Lower leg skin (tissue), 4 donors: ENCODE results near the gene DAZ4. TPM values are rescaled to one million over a fixed set of nuclear protein-coding genes. Genes with fewer than 3 reads are reported as not detected.
"Not testable (repeated sequence)": the region's sequence is repeated elsewhere in the genome, so short reads cannot be mapped to it uniquely, and the experiment has no call there.

Experiments
- DNase-seq, 2 donors: peaks; one replicate each; pipeline ENCODE4 v3.0.0-alpha.2; 2019; ENCODE audit warnings: low spot score in 2 of 2
- H3K4me3 ChIP-seq: fragments of 200-600 bp; sonication (generic); 2 replicates; pipeline ENCODE4 v1.5.1; 2017; ENCODE audit warnings: mild to moderate bottlenecking, low read depth; ENCODE audit not compliant: poor library complexity, severe bottlenecking
- WGBS, 2 donors: methylation state at CpG; one replicate each; pipeline ENCODE4 v1.1.5; 2018; 5-methylcytosine and 5-hydroxymethylcytosine counted together
- intact Hi-C: fragments of 100-400 bp; cut with DNase I; formaldehyde crosslinking; loops from one replicate; pipeline ENCODE4 v1.15.0; 2023; ENCODE audit warnings: low total_unique reads
- total RNA-seq, 4 donors: library from RNA; depleted of rRNA; stranded (reverse); fragments of >200 nt; gene quantifications; one replicate each; pipeline ENCODE4 v1.1.0, GENCODE V29; 2016

Gene DAZ4
- 1 to 10 TPM in 1 of 4 donors, under 1 TPM in 1, not detected in 2; 0.12 to 1.2 TPM for total RNA-seq

GRCh38 chrY:24833619-24834018, at the start of gene DAZ4:
DAZ4 (plus strand) TSS chrY:24833919; CDS start chrY:24834127, 208 bp downstream.
- WGBS, 2 donors = no CpG with 5 or more reads among the region's 23 CpGs
- DNase-seq, H3K4me3 ChIP-seq, intact Hi-C loops: not testable (repeated sequence)

GRCh38 chrY:24813293-24813692, 20.4 kb upstream of the DAZ4 start, which contains the start of gene DAZ3:
DAZ3 (minus strand) TSS chrY:24813393; CDS start chrY:24813185, 208 bp downstream.
- H3K4me3 ChIP-seq, DNase-seq, intact Hi-C loops: not testable (repeated sequence)
- no CpG with 5 or more reads among the region's 23 CpGs for WGBS, 2 donors

GRCh38 chrY:24821836-24822235, 11.9 kb upstream of the DAZ4 start:
- intact Hi-C loops, H3K4me3 ChIP-seq, DNase-seq: not testable (repeated sequence)
- no CpG with 5 or more reads among the region's 3 CpGs for WGBS, 2 donors

DNA sequence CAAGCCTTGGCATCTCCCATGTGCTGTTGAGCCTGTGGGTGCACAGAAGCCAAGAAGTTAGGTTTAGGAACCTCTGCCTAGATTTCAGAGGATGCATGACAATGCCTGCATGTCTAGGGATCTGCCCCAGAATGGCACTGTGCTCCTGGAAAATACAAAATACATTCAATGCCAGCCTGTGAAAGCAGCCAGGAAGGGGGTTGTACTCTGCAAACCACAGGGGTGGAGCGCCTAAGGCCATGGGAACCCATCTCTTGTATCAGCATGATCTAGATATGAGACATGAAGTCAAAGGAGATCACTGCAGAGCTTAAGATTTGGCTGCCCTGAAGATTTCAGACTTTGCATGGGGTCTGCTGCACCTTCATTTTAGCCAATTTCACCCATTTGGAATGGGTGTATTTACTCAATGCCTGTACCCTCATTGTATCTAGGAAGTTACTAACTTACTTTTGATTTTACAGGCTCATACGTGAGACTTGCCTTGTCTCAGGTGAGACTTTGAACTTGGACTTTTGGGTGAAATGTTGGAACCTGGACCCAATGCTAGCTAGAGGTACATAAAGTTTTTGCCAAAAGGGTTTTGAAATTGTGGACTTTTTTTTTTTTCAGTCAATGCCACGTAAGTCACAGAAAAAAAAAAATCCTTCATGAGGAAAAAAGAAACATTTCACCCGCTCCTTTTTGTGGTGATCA, 9.4 kb upstream of the DAZ4 start:
- whole genome bisulfite sequencing, 2 donors = 17% methylated on average over 2 of the region's 4 CpGs; no CpG with 5 or more reads in 1 of the 2 donors
- H3K4me3 ChIP-seq, DNase-seq, intact Hi-C loops: not testable (repeated sequence)

DNA sequence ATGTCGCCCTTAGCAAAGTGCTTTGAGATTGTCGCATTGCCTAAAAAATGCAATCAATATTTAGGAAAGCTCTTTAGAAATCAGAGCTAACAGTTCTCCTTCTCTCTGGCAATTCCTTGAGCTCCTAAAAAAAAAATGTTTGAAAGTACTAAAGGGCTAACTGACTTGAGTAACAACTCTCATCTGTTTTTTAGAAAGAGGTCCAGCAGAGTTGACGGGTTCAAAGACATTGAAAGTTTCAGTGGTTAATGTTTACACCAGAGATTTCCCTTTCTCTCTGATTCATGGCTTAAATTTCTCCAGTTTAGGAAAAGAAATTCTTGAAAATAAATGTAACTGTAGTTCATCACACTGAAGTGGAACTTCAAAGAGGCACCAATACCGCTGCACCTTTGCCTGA, 8.7 kb upstream of the DAZ4 start:
- intact Hi-C loops, H3K4me3 ChIP-seq, DNase-seq: not testable (repeated sequence)
- WGBS, 2 donors = no CpG with 5 or more reads among the region's 4 CpGs

Other genes starting within 250 kb of the DAZ4 start
- under 1 TPM in 2 of 4 donors, not detected in 2; 0.26 to 0.27 TPM for gene BPY2B, start 215.9 kb upstream of the DAZ4 start, total RNA-seq
- 1 to 10 TPM in 2 of 4 donors, not detected in 2; 1.3 to 3.0 TPM for gene DAZ3, start 20.5 kb upstream of the DAZ4 start, total RNA-seq
- under 1 TPM in 2 of 4 donors, not detected in 2; 0.26 to 0.27 TPM for gene BPY2C, start 218.2 kb downstream of the DAZ4 start, total RNA-seq